Stimulated activated CD4-positive, alpha-beta T cell treated with anti-CD3 and anti-CD28 coated beads, Interleukin-12 subunit alpha, Interleukin-12 subunit beta, amount 100 ng/mL, for 48 hours (primary cell): ENCODE measurements around the gene VASN.
A peak's percentile ranks its signal among the peaks of the same experiment; 100 is the strongest.

Source experiments
- DNase-seq, 3 donors: peaks; one replicate each; pipeline ENCODE4 v3.0.0-alpha.2; 2020; ENCODE audit warnings: low read depth in 2 of 3, low spot score in 1 of 3

Gene VASN

DNA sequence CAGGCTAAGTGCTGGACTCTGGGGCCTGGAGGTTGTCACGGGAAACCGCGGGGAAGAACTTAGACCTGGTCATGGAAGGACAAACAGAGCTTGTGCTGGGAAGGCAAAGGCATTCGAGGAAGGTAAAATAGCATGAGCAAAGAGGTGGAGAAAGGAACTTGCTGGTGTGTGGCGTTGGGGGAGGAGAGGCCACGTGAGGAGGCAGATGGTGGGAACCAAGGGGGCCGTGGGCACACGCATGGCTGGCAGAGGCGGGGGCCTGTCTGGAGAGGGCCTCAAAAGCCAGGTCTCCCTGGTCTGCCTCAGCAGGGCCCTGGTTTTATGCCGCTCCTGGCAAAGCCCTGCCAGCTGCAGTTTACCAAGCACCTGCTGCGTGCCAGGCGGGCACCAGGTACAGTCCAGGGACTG, 29.4 kb downstream of the VASN start:
- no peak for DNase-seq

DNA sequence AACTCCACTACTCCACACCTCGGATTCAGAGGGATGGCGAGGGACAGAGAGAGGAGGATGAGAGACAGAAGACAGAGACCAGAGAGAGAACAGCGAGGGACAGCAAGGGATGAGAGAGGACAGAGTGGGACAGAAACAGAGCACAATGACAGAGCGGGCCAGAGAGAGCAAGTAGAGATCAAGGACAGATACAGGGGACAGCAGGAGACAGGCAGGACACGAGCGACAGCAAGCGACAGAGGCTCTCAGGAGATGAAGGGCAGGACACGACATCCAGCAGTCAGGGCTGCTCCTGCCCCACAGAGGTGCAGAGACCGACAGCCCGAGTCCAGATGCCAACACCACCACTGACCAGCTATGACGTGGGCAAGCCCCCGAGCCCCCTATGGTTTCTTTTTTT, 29.9 kb downstream of the VASN start:
- DNase-seq: no peak

DNA sequence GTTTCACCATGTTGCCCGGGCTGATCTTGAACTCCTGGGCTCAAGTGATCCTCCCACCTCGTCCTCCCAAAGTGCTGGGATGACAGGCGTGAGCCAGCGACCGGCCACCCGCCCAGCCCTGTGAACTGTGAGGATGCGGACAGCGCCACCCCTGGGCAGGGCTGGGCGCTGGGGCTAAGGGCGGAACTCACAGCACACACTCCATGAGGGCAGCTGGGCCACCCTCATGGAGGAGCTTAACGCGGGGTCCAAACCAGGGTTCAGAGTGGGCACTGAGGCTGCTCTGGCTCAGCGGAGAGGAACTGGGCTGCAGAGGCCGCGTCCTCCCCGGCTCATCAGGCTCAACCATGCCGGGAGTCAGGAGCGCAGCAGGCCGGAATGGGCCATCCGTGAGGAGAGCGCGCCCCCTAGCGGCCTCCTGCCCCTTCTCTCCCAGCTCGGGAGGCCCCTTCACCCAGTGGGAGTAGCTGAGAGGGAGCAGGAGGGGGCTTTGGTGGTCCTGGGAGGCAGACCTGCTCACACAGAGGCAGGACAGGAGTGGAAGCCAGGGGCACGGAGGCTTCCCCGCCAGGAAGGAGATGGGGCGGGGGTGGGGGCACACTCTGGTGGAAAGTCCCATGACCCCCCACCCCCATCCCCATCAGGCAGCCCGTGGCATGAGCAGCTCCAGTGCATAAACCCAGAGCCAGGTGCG, 30.9 kb downstream of the VASN start:
- DNase-seq: peak; percentile 40 to 63 (median 60)

DNA sequence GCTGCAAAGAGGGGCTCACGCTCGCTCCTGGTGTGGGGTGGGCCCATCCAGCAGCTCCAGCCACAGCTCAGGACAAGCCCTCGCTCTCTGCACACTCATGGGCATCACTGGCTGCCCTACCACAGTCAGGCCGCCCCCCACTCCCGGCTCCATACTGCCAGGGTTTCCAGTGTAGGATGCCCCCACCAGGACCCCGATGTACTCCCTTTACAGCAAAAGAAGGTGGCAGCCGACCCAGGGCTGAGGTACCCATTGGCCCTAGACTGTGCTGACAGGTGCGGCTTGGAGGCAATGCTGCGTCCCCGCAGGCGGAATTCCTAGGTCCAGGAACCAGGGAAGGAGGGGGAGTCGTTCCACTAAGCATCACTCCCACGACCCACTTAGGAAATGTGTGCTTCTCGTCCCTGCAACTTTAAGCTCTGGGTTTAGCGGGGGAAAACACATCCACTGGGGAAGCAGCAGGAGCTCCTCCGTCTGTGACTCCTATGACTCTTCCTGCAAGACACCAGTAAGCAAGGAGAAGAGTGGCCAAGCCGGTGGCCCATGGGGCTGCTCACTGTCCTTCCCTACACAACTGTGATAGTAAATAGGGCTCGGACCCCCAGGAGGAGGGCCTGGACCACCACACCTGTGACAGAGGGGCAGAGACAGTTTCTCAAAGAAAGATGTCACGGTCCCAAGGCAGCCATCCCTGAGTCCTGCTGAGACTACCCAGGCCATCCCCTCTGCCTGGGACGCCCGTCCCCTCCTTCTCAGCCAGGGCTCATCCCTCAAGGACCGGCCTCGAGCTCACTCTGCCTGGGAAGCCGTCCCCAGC, 31.7 kb downstream of the VASN start:
- no peak for DNase-seq

DNA sequence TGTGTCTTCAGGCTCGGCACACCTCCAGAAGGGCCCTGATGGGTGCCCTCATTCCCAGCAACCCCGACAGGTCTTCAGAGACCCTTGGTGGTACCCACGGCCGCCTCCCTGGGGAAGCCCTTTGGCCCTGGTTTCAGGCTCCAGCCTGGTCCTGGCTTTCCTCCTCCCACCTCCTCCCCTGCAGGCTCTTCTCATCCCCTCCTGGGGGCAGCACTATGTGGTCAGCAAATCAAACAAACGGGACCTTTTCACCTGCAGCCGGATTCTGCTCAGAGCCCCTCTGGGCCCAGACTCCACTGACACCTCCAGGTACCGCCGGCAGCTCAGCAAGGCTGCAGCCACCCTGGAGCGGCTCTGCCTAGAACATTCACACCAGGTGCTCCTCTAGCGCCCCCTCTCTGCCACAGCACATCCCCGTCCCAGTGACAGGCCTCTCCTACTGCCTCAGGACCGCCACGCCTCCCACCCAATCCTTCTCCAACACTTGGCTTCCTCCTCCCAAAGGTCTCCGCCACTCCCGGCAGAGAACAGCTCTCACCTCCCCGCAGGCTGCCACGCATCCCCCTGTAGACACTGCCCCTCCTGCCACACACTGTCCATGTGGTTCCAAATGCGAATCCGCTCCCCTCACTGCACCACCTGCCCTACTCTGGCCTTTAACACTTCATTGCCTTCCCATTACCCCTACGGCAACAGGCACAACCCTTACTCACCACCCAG, 32.8 kb downstream of the VASN start:
- DNase-seq: peak in 2 of 3 donors; percentile 20 to 27

DNA sequence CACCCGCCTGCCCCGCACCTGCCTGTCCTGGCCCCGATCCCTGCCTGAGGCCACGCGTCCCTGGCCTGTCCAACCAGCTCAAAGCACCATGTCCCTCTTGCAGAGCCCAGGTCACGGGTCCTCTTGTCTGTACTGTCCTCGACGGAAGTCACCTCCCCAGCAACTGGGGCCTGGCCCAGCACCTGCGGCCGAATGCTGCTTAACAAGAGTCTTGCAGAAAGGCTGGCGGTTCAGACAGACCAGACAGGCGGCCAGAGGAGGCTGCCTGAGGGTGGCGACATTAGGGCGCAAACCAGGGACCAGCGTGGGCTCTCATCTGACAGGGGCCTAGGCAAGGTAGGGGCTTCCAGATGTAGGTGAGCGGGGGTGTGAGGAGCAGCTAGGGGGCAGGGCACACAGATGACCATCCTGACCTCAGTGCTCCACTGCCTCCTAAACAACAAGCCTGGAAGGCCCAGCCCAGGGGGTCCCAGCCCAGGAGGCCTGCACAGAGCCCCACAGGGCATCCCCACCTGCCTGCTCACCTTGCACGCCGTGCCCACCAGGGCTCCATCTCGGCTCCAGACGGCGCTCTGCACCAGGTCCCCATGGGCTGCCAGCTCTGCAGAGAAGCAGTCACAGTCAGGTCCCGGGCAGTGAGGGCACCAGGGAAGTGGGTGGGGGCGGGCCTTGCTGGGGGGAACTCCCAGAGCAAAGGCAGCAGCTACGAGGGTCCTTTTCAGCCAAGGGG, 33.5 kb downstream of the VASN start:
- no peak for DNase-seq

DNA sequence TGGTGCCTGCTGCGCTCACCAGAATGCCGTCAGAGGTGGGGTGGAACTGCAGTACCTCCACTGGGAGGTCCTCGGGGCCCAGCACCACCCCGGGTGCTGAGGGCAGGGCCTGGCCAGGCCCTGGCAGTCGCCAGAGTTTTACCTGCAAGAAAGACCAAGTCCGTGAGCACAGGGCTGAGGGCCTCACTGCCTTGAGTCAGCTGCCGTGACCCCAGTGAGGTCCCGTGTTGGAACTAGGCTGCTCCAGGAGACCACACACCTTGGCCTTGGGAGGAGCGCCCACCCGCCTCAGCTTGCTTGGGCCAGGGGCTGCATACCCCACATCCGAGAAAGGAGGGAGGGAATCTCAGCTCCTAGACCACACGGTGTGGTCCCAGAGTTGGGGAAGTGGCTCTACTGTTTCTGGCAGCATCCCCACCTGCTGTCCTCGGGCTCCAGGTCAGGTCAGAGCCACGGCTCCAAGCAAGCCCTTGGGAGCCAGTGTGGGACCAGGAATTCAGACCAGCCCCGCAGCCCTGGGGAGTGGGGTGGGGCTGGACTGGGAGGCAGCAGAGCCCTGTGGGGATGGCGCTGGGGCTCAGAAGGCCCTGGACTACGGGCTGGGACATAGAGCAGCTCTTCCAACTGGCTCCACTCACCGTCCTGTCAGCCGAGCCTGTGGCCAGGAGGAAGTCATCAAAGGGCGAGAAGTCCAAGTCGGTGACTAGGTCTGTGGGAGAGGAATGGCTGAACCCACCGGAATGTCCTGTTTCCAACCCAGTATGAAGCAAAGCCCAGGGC, 36.1 kb downstream of the VASN start:
- DNase-seq: no peak

DNA sequence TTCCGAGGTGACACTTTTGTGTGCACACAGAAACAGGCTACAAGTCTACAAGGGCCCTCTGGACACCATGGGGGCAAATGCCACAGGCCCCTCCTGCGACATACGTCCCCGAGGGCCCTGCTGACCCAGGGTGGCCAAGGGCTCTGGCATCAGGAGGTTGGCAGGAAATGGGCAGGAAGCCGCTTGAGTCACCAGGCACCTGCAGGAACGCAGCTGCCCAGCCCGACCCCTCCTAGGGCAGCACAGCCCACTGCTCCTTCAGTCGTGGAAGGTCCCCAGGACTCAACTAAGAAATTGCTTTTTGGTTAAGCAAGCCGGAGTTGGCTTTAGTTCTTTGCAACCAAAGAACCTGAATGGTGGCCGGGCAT, 36.7 kb downstream of the VASN start:
- no peak for DNase-seq

DNA sequence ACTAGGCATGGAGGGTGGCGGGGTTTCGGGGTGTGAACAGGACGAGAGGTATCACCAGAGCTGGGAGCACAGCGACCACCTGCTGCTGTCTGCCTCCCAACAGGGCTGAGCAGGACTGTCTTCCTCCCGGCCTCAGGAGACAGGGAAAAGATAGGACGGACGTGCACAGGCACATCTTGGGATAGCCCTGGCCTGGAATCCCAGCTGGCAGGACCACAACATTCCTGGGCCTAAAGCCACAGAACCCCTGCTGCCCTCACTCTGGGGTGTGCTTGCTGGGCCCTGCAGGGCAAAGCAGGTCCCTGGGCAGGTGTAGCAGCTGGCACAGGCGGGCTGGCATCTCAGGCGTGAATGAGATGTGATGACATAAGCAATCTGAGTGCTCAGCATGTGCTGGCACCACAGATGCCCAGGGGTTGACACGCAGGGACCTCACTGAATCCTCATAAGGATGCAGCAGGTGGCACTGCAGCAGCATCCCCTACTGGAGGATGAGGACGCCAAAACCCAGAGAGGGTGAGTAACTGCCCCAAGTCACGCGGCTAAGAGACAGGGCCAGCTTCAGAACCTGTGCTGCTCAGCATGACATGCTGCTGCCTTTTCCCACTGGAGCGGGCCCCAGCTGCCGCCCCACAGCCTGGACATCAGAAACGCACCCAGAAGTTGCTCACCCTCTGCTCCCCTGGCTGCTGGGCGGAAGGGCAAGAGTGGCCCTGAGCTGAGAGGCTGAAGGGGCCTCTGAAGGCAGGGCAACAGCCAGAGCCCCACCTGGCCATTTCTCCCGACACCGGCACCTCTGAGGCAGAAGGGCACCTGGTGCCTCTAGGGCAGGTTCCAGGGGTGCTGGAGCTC, 37.7 kb downstream of the VASN start:
- DNase-seq: no peak

DNA sequence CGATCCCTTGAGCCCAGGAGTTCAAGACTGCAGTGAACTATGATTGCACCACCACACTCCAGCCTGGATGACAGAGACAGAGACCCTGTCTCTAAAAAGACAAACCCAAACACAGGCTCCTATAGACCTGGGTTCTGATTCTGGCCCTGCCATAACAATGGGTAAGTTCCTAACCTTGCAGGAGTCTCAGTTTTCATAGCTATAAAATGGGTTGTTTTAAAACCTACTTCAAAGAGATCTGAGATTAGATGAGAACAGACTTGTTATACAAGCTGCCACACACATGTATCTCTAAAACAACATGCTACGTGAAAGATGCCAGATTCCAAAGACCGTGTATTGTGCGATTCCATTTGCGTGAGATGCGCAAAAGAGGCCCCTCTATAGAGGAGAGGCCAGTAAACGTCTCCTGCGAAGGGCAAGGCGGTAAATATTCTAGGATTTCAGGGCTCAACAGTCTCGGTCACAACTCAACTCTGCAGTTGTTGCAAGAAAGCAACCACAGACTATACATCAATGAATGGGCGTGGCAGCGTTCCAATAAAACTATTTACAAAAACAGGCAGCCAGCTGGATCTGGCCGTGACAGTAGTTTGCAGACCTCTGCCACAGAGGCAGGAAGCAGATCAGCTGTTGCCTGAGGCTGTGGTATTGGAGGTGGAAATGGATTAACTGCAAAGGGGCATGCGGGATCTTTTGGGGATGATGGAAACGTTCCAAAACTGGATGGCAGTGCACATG, 38.9 kb downstream of the VASN start:
- no peak for DNase-seq

DNA sequence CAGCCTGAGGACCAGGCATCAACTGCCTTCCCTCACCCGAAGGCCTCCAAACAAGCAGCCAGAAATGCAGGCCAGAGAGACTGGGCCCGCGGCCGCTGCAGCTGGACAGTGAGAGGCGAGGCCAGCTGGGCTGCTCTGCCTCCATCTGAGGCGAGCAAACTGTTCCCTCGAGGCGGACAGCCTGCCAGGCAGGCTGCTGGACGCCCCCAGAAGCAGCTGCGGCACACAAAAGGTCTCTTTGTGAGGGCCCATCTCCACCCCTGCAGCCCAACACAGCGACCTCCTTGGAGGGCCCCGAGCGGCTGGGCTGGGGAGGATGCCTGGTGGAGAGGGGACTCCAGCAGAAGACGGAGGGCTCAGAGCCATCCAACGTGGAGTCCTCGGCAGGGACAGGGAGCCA, 40.0 kb downstream of the VASN start:
- no peak for DNase-seq

DNA sequence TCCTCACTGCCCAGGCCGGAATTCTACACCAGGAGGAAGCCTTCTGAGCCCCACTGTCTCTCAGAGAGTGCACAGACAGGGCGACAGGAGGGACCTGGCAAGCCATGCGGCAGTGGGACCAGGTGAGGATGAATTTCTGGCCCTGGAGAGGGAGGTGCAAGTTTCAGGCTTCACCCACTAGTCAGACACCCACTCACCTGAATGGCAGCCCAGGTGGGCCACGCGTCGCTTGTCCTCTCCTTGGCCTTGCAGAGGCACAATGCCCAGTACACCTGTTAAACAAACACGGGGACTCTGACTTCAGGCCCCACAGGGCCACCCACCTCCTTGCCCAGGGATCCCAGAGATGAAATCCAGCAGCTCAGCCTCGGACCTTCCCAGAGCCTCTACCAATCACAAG, 40.5 kb downstream of the VASN start:
- no peak for DNase-seq

DNA sequence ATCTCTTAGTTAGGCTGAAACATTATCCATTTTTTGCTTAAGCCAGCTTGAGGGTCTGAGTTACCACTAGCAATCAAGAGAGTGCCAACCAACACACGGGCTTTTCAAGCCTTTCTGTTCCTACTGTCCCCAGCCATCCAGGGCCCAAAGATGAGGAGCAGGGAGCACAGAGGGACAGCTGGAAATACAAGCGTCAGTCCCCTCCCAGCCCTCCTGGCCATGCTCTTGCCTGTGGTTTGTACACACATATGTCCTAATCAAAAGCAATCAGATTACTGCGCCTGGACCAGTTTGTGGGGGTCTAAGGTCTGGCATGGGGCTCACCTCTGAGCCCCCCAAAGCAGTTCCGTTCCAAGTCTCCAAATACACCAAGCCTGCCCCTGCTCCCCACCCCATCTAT, 41.2 kb downstream of the VASN start:
- DNase-seq: no peak

DNA sequence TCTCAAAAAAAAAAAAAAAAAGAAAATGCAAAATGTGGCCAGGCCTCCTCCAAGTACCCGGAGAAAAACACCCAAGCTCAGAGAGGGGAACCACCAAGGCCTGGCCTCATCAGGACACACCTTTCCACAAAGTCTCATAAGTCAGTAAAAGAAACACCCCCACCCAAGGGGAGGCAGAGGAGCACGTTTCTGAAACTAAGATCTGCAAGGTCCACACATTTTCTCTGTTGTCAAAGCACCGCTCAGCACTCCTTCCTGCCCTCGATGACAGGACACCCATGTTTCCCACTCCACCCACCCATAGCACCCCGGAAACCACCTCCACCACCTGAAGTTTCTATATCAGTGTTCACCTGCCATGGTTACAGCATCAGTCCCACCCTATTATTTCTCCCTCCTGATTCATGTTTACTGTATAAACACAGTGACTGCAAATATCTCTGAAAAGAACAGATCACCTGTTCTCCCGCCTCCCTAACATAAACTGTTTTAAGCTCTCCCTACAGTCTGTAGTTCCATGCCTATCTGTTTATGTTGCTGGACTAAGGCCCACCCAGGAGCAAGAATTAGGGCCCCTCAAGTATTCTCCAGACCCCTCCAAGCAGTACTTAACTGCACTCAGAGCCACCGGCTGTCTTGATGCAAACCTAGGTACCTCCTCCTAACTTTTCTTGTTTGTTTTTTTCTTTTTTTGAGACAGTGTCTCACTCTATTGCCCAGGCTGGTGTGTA, 42.7 kb downstream of the VASN start:
- peak; percentile 76 to 82 (median 81) for DNase-seq

DNA sequence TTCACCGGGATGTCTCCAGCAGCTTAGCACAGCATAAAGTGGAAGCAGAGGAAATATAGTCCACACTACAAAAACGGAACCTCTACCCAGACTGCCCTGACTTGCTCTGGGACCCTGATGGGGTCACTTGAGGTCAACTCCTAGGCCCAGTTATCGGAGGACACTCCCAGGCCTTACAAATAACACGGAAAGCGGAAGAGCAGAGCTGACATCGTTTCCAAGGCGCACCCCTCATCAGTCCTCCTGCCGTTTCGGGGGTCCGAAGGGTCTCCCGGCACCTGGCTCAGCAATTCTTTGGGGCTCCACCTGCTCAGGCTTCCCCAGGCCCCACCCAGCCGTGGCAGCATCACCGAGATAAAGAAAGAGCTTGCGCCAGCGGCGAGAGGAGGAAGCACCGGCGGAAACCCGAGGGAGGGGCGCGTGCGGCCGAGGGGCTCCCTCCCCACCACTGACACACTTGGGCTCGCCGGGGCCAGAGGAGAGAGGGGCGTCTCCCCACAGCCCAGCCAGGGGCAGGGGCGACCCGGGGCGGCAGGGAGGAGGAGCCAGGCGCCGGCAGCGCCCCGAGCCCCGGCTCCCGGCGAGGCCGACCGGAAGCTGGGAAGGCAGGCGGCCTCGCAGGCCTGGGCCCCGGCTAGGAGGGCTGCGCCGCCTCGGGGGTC, 44.0 kb downstream of the VASN start:
- peak in 2 of 3 donors; percentile 38 to 50 for DNase-seq

DNA sequence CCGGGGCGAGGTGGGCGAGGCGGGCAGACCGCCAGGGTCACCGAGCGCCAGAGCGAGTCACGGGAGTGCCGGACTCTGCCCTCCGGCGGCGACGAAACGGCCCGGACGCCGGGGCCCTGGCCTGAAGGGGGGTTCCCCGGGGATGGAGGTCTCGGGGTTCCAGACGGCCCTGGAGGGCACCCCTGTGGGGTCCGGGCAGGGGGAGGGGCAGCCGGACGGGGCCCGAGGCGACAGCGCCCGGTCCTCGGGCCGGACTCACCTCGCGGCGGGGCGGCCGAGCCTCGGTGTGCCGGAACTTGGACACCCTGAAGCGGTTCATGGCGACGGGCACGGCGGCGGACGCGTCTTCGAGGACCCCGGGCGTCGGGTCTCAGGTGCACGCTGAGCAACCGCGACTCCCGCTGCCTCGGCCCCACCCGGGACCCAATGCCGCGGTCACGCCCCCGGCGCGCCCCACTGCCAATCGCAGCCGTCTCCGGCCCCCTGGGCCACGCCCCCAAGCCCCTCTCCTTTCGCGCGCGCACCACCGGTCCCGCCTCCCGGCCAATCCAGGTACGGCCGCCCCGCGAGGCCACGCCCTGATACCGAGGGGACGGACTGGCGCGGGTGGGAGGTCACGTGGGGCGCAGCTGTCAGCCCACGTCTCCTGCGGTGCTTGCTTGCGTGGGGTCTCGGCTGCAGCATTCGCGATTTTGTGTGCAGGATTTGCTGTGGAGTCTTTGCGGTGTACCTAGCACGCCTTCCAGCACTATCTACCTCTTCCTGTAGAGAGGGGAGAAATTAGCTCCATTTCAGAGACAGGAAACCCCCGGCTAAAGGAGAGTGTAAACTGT, 44.8 kb downstream of the VASN start, which contains the start of gene CORO7:
Gene CORO7, minus strand, starts transcription at position 397 of the 833 bp plus-strand sequence. Its CDS starts 78 bp downstream, at position 319.
- DNase-seq: peak; percentile 94 to 98 (median 96)
